ENCODE results near the gene PTP4A2.

DNA sequence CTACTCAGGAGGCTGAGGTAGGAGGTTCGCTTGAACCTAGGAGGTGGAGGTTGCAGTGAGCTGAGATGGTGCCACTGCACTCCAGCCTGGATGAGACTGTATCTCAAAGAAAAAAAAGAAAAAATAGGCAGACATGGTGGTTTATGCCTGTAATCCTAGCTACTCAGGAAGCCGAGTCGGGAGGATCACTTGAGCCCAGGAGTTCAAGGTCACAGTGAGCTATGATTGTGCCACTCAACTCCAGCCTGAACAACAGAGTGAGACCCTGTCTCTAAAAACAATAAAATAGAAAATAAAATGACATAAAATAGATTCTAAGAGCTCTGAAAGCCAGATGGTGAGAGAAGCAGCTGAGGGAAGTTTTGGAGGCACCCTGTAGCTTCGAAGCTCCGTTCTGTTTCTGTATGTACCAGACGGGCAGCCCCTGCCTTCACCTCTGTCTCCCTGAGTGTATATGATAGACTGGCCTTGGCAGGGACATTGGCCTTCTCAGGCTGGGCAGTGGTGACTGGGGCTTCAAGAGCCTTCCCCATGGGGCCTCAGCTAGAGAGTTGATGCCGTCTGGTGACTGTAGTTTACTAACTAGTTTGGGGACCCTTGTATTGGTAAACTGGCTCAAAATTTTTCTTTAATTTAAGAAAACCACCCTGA, 68.0 kb downstream of the PTP4A2 start:
- TF ChIP-seq, protein P1, sequence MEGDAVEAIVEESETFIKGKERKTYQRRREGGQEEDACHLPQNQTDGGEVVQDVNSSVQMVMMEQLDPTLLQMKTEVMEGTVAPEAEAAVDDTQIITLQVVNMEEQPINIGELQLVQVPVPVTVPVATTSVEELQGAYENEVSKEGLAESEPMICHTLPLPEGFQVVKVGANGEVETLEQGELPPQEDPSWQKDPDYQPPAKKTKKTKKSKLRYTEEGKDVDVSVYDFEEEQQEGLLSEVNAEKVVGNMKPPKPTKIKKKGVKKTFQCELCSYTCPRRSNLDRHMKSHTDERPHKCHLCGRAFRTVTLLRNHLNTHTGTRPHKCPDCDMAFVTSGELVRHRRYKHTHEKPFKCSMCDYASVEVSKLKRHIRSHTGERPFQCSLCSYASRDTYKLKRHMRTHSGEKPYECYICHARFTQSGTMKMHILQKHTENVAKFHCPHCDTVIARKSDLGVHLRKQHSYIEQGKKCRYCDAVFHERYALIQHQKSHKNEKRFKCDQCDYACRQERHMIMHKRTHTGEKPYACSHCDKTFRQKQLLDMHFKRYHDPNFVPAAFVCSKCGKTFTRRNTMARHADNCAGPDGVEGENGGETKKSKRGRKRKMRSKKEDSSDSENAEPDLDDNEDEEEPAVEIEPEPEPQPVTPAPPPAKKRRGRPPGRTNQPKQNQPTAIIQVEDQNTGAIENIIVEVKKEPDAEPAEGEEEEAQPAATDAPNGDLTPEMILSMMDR (IDR thresholded peaks at IDR 0.05): no peak
- TF ChIP-seq EZH2 (IDR thresholded peaks at IDR 0.05; ENCODE audit: borderline replicate concordance, insufficient read depth, low read depth, low read length, poor library complexity, severe bottlenecking): no peak
